IPS-NIHi11 (cell line): ENCODE measurements around the gene CAMK2A.

Experiments used
- DNase-seq: peaks from one replicate; pipeline ENCODE4 v3.0.0; 2012; ENCODE audit warnings: mixed read lengths, low spot score

Gene CAMK2A

GRCh38 chr5:150289551-150290390 lies at the start of gene CAMK2A:
TSS of gene CAMK2A (minus strand) at chr5:150289773. CDS start at chr5:150289625, 148 bp downstream.
- DNase-seq: peak; percentile 74

GRCh38 chr5:150339165-150339564 lies 49.6 kb upstream of the CAMK2A start:
- no peak for DNase-seq

- DNase-seq: no peak
Measured at GRCh38 chr5:150338546-150338945, 49.0 kb upstream of the CAMK2A start.

GRCh38 chr5:150335778-150336177 lies 46.2 kb upstream of the CAMK2A start:
- no peak for DNase-seq

GRCh38 chr5:150333400-150333799 lies 43.8 kb upstream of the CAMK2A start:
- no peak for DNase-seq

- DNase-seq: no peak
Measured at GRCh38 chr5:150329881-150330876, 40.6 kb upstream of the CAMK2A start.

GRCh38 chr5:150329038-150329437 lies 39.5 kb upstream of the CAMK2A start:
- DNase-seq: no peak

GRCh38 chr5:150328515-150328914 lies 38.9 kb upstream of the CAMK2A start:
- no peak for DNase-seq

GRCh38 chr5:150327139-150327538 lies 37.6 kb upstream of the CAMK2A start:
- DNase-seq: no peak

GRCh38 chr5:150326707-150327106 lies 37.1 kb upstream of the CAMK2A start:
- DNase-seq: no peak

- no peak for DNase-seq
Measured at GRCh38 chr5:150325426-150325825, 35.9 kb upstream of the CAMK2A start.

GRCh38 chr5:150323819-150324218 lies 34.2 kb upstream of the CAMK2A start:
- DNase-seq: no peak

GRCh38 chr5:150323092-150323491 lies 33.5 kb upstream of the CAMK2A start:
- DNase-seq: no peak

GRCh38 chr5:150322202-150322601 lies 32.6 kb upstream of the CAMK2A start:
- DNase-seq: no peak

- no peak for DNase-seq
Measured at GRCh38 chr5:150321784-150322183, 32.2 kb upstream of the CAMK2A start.

GRCh38 chr5:150321211-150321610 lies 31.6 kb upstream of the CAMK2A start:
- no peak for DNase-seq

GRCh38 chr5:150320044-150320613 lies 30.6 kb upstream of the CAMK2A start:
- DNase-seq: peak; percentile 37

- no peak for DNase-seq
Measured at GRCh38 chr5:150319484-150319790, 29.9 kb upstream of the CAMK2A start.

- no peak for DNase-seq
Measured at GRCh38 chr5:150318613-150319483, 29.3 kb upstream of the CAMK2A start.

- DNase-seq: peak; percentile 47
Measured at GRCh38 chr5:150317048-150318003, 27.8 kb upstream of the CAMK2A start.
